ENCODE results near the gene RAB40C.

Gene RAB40C

GRCh38 chr16:609316-609715, 19.4 kb downstream of the RAB40C start:
- peak overlapping the region; percentile 50 for H3K27ac ChIP-seq
- H3K4me2 ChIP-seq, result peak overlapping the region; percentile 70
- peaks cover 46% of the 10 kb centered on the region for H3K4me1 ChIP-seq
- peaks cover 37% of the 10 kb centered on the region for H4K20me1 ChIP-seq
- H3K36me3 ChIP-seq, result peaks cover 47% of the 10 kb centered on the region
- no peak for TF ChIP-seq Cebpa-rat (IDR thresholded peaks at IDR 0.05)
- peaks cover 54% of the 10 kb centered on the region for H3K9me3 ChIP-seq
- peak overlapping the region; percentile 53; the same call in 1 of the 2 replicates for H3K9ac ChIP-seq
- no peaks in the 10 kb centered on the region for H3K27me3 ChIP-seq
- no peak overlapping the region for H3K4me3 ChIP-seq

- H3K9me3 ChIP-seq, result peaks cover 48% of the 10 kb centered on the region
- no peaks in the 10 kb centered on the region for H3K27me3 ChIP-seq
- TF ChIP-seq Cebpa-rat (IDR thresholded peaks at IDR 0.05), result no peak
- H3K4me2 ChIP-seq, result peak overlapping the region; percentile 70
- H3K9ac ChIP-seq, result peak overlapping the region; percentile 53
- peaks cover 53% of the 10 kb centered on the region for H3K4me1 ChIP-seq
- peaks cover 40% of the 10 kb centered on the region for H3K36me3 ChIP-seq
- H3K27ac ChIP-seq, result peak overlapping the region; percentile 50
- no peak overlapping the region for H3K4me3 ChIP-seq
- H4K20me1 ChIP-seq, result peaks cover 42% of the 10 kb centered on the region
These were observed 20.1 kb downstream of the RAB40C start for GRCh38 chr16:609984-610383.

GRCh38 chr16:610513-611381, 20.9 kb downstream of the RAB40C start:
- H3K4me3 ChIP-seq, result no peak overlapping the region
- TF ChIP-seq Cebpa-rat (IDR thresholded peaks at IDR 0.05), result no peak
- peaks cover 32% of the 10 kb centered on the region for H3K36me3 ChIP-seq
- no peaks in the 10 kb centered on the region for H3K27me3 ChIP-seq
- peak overlapping the region; percentile 70 for H3K4me2 ChIP-seq
- peaks cover 61% of the 10 kb centered on the region for H3K4me1 ChIP-seq
- peak overlapping the region; percentile 53 for H3K9ac ChIP-seq
- H4K20me1 ChIP-seq, result peaks cover 50% of the 10 kb centered on the region
- H3K9me3 ChIP-seq, result peaks cover 40% of the 10 kb centered on the region
- peak overlapping the region; percentile 50 for H3K27ac ChIP-seq

GRCh38 chr16:615122-615521, 25.3 kb downstream of the RAB40C start:
- H3K4me2 ChIP-seq, result peak overlapping the region; percentile 65
- no peaks in the 10 kb centered on the region for H3K27me3 ChIP-seq
- peaks cover 56% of the 10 kb centered on the region for H4K20me1 ChIP-seq
- H3K4me3 ChIP-seq, result no peak overlapping the region
- H3K4me1 ChIP-seq, result peaks cover 45% of the 10 kb centered on the region
- peaks cover 28% of the 10 kb centered on the region for H3K36me3 ChIP-seq
- no peak for TF ChIP-seq Cebpa-rat (IDR thresholded peaks at IDR 0.05)
- H3K9me3 ChIP-seq, result peaks cover 17% of the 10 kb centered on the region
- no peak overlapping the region for H3K9ac ChIP-seq
- no peak overlapping the region for H3K27ac ChIP-seq

DNA sequence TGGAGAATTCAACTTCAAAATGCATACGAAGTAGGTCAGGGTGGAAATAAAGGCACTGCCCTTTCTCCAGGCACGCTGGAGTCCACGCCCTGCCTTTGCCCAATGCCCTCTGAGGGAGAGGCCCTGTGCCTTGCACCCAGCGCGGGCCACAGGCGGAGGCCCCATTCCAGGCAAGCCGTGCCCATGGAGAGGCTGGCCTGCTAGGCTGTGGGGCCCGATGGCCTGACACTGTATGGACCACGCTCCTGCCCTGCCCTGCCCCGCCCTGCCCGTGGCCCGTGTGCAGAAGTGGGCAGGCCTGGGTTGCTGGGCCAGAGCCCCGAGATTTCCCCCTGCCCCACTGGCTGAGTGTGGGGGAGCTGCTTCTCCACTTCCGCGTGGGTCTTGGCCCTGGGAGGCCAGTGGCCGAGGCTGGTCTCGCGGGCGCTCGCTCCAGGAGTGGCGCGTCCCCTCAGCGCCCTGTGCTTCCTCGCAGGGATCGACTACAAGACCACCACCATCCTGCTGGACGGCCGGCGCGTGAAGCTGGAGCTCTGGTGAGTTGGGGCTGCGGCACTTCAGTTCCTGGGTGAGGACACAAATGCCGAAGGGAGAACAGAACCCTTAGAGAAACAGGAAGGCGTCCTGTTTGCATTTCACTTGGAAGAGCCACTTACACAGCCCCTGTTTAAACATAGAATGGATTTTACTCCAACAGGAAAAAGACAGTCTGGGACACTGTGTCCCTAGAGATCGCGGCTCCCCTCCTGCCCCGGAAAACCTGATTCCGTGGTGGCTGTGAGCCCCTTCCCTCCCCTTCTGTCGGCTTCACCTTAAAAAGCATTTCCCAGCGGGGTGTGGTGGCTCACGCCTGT, 27.1 kb downstream of the RAB40C start:
- Histone ChIP-seq H3K36me3 (peaks cover 28% of the 10 kb centered on the region), H4K20me1 (peaks cover 56% of the 10 kb centered on the region), H3K4me2 (no peak overlapping the region), H3K9ac (no peak overlapping the region), H3K27me3 (no peaks in the 10 kb centered on the region), H3K4me1 (peaks cover 49% of the 10 kb centered on the region), H3K4me3 (no peak overlapping the region), H3K9me3 (peaks cover 11% of the 10 kb centered on the region), H3K27ac (no peak overlapping the region)
- no peak for TF ChIP-seq Cebpa-rat (IDR thresholded peaks at IDR 0.05)

DNA sequence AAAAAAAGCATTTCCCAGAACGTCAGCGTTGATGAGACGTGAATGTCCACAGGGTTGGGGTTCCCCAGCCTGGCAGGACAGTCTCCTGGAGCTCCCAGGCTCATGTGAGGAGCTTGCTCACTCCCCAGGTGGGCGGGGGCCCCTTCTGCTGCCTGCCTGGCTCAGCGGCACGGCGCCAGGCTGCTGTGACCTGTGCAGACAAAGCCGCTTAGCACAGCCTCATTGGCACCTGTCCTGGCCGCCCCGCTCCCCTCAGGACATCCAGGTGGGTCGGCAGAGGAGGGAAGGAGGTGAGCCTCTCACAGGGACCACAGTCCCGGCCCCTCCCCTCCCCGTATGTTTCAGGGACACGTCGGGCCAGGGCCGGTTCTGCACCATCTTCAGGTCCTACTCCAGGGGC, 28.0 kb downstream of the RAB40C start:
- TF ChIP-seq Cebpa-rat (IDR thresholded peaks at IDR 0.05), result no peak
- Histone ChIP-seq H3K27ac (no peak overlapping the region), H3K4me2 (no peak overlapping the region), H3K4me3 (no peak overlapping the region), H4K20me1 (peaks cover 65% of the 10 kb centered on the region), H3K36me3 (peaks cover 28% of the 10 kb centered on the region), H3K9me3 (peaks cover 11% of the 10 kb centered on the region), H3K4me1 (peaks cover 54% of the 10 kb centered on the region), H3K27me3 (no peaks in the 10 kb centered on the region), H3K9ac (no peak overlapping the region)

- Histone ChIP-seq H3K27me3 (no peaks in the 10 kb centered on the region), H3K4me2 (no peak overlapping the region), H3K4me1 (peaks cover 52% of the 10 kb centered on the region), H3K4me3 (no peak overlapping the region), H3K9ac (no peak overlapping the region), H3K9me3 (no peaks in the 10 kb centered on the region), H3K27ac (no peak overlapping the region), H3K36me3 (peaks cover 16% of the 10 kb centered on the region; the same call in 1 of the 2 replicates), H4K20me1 (peaks cover 81% of the 10 kb centered on the region)
- no peak for TF ChIP-seq Cebpa-rat (IDR thresholded peaks at IDR 0.05)
These were observed 29.7 kb downstream of the RAB40C start for GRCh38 chr16:619476-620100.

DNA sequence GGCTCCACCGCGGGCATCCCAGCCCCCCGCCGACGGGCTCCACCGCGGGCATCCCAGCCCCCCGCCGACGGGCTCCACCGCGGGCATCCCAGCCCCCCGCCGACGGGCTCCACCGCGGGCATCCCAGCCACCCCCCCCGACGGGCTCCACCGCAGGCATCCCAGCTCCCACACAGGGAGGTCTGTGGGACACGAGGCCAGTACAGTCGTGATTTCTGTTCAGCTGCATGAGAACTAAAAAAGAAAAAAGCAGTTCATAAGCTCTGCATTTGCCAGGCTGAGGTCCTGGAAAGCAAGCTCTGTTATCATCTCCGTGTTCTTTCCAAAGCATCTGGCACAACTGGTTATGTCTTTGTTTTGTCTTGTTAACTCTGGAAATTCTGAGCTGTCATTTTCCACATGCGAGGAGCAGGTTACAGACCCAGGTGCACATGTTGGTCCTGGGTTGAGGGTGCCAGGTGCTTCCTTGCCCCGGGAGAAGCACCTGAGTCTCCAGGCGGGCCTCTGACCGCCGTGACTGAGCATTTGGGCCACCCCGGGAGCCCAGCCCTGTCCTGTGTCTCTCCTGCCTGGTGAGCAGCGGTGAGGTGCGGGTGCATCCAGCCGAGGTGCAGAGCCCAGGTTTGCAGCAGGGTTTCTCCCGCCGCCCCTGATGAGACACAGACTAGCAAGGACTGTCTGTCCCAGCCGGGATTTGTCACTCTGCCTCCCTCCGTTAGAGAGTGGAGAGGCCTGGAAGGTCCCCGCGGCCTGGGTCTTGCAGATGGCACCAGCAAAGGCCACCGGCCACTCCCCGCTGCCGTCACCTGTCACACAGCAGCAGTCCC, 31.0 kb downstream of the RAB40C start:
- TF ChIP-seq Cebpa-rat (IDR thresholded peaks at IDR 0.05), result no peak
- no peaks in the 10 kb centered on the region for H3K9me3 ChIP-seq
- peaks cover 25% of the 10 kb centered on the region for H3K36me3 ChIP-seq
- H3K27ac ChIP-seq, result peak overlapping the region; percentile 44
- peak overlapping the region; percentile 56 for H3K4me2 ChIP-seq
- H3K4me1 ChIP-seq, result peaks cover 51% of the 10 kb centered on the region
- H3K27me3 ChIP-seq, result no peaks in the 10 kb centered on the region
- H4K20me1 ChIP-seq, result peaks cover 83% of the 10 kb centered on the region
- H3K9ac ChIP-seq, result peak overlapping the region; percentile 53; the same call in 1 of the 2 replicates
- no peak overlapping the region for H3K4me3 ChIP-seq
